ENCODE data around the gene CLHC1. TPM values are rescaled to one million over a fixed set of nuclear protein-coding genes. Genes with fewer than 3 reads are reported as not detected.

The CLHC1 gene
- total and polyA plus RNA-seq, 2 experiments from 2014 or later = 1.3 to 5.6 TPM

GRCh38 chr2:55235724-55236538 lies 3.8 kb upstream of the CLHC1 start:
- Histone ChIP-seq H3F3A (ENCODE audit: insufficient read depth) (peaks cover 58% of the 10 kb centered on the region), H3K27ac (no peak overlapping the region), H3K4me1 (ENCODE audit: insufficient read depth) (peaks cover 23% of the 10 kb centered on the region), H3K9me2 (ENCODE audit: insufficient read depth) (no peaks in the 10 kb centered on the region), H3K9me3 (ENCODE audit: low read depth) (no peaks in the 10 kb centered on the region), H3K9ac (no peak overlapping the region), H2AFZ (no peak overlapping the region), H3K4me3 (0 out of 2 replicates have a peak overlapping the region, but pooled peaks have one; percentile 100), H3K4me2 (ENCODE audit: unreplicated experiment) (no peak overlapping the region), H4K20me1 (ENCODE audit: insufficient read depth) (no peaks in the 10 kb centered on the region), H3K79me2 (ENCODE audit: insufficient read depth) (peaks cover 51% of the 10 kb centered on the region), H3K27me3 (replicated peaks; ENCODE audit: insufficient read depth) (no peaks in the 10 kb centered on the region), H3K36me3 (ENCODE audit: low read depth) (peaks cover 37% of the 10 kb centered on the region)
- in situ Hi-C loops (cut with MboI) = no loop called here
- 96 to 100% methylated on average over 3 of the region's 3 CpGs for WGBS, 2 experiments (ENCODE audit: low coverage in 1 of 2, low lambda C conversion rate in 2 of 2, missing lambda C conversion rate in 2 of 2)
- no peak for DNase-seq
- TF ChIP-seq EZH2phosphoT487 (IDR thresholded peaks at IDR 0.05; ENCODE audit: insufficient read depth, low read depth) (no peak), EZH2 (IDR thresholded peaks at IDR 0.05; ENCODE audit: insufficient read depth, poor library complexity, severe bottlenecking) (no peak)

DNA sequence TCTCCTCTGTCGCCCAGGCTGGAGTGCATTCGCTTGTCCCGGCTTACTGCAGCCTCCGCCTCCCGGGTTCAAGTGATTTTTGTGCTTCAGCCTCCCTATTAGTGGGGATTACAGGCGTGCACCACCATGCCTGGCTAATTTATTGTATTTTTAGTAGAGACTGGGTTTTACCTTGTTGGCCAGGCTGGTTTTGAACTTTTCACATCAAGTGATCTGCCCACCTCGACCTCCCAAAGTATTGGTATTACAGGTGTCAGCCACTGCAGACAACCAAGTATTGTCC lies 1.5 kb upstream of the CLHC1 start:
- peaks cover 37% of the 10 kb centered on the region for H3K36me3 ChIP-seq (ENCODE audit: low read depth)
- TF ChIP-seq EZH2phosphoT487 (IDR thresholded peaks at IDR 0.05; ENCODE audit: insufficient read depth, low read depth) = no peak
- TF ChIP-seq EZH2 (IDR thresholded peaks at IDR 0.05; ENCODE audit: insufficient read depth, poor library complexity, severe bottlenecking) = no peak
- peak overlapping the region; percentile 100 for H3K4me3 ChIP-seq
- H3K4me1 ChIP-seq (ENCODE audit: insufficient read depth) = peaks cover 23% of the 10 kb centered on the region
- H3K4me2 ChIP-seq (ENCODE audit: unreplicated experiment) = peak overlapping the region; percentile 94
- peak overlapping the region; percentile 94; the same call in 1 of the 2 replicates for H3K27ac ChIP-seq
- in situ Hi-C loops (cut with MboI) = no loop called here
- H3K79me2 ChIP-seq (ENCODE audit: insufficient read depth) = peaks cover 72% of the 10 kb centered on the region
- H3F3A ChIP-seq (ENCODE audit: insufficient read depth) = peaks cover 44% of the 10 kb centered on the region
- no peaks in the 10 kb centered on the region for H3K9me3 ChIP-seq (ENCODE audit: low read depth)
- H3K9me2 ChIP-seq (ENCODE audit: insufficient read depth) = no peaks in the 10 kb centered on the region
- H3K9ac ChIP-seq = peak overlapping the region; percentile 98
- no peak for DNase-seq
- no peak overlapping the region for H2AFZ ChIP-seq
- no peaks in the 10 kb centered on the region for H4K20me1 ChIP-seq (ENCODE audit: insufficient read depth)
- WGBS, 2 experiments (ENCODE audit: low coverage in 1 of 2, low lambda C conversion rate in 2 of 2, missing lambda C conversion rate in 2 of 2) = 74 to 78% methylated on average over 7 of the region's 7 CpGs
- H3K27me3 ChIP-seq (replicated peaks; ENCODE audit: insufficient read depth) = no peaks in the 10 kb centered on the region

GRCh38 chr2:55232863-55233657 lies 967 bp upstream of the CLHC1 start:
- H3K9me2 ChIP-seq (ENCODE audit: insufficient read depth) = no peaks in the 10 kb centered on the region
- peak overlapping the region; percentile 94 for H3K4me2 ChIP-seq (ENCODE audit: unreplicated experiment)
- no peaks in the 10 kb centered on the region for H3K27me3 ChIP-seq (replicated peaks; ENCODE audit: insufficient read depth)
- peaks cover 42% of the 10 kb centered on the region for H3F3A ChIP-seq (ENCODE audit: insufficient read depth)
- peak overlapping the region; percentile 90 for H2AFZ ChIP-seq
- no peaks in the 10 kb centered on the region for H3K9me3 ChIP-seq (ENCODE audit: low read depth)
- DNase-seq = peak; percentile 65
- peaks cover 37% of the 10 kb centered on the region for H3K36me3 ChIP-seq (ENCODE audit: low read depth)
- no peaks in the 10 kb centered on the region for H4K20me1 ChIP-seq (ENCODE audit: insufficient read depth)
- peaks cover 78% of the 10 kb centered on the region for H3K79me2 ChIP-seq (ENCODE audit: insufficient read depth)
- H3K9ac ChIP-seq = peak overlapping the region; percentile 98
- in situ Hi-C loops (cut with MboI) = no loop called here
- no peak for TF ChIP-seq EZH2 (IDR thresholded peaks at IDR 0.05; ENCODE audit: insufficient read depth, poor library complexity, severe bottlenecking)
- no peak for TF ChIP-seq EZH2phosphoT487 (IDR thresholded peaks at IDR 0.05; ENCODE audit: insufficient read depth, low read depth)
- peak overlapping the region; percentile 100 for H3K4me3 ChIP-seq
- H3K27ac ChIP-seq = peak overlapping the region; percentile 94
- peaks cover 23% of the 10 kb centered on the region for H3K4me1 ChIP-seq (ENCODE audit: insufficient read depth)
- 8% methylated on average over 33 of the region's 33 CpGs for WGBS, 2 experiments (ENCODE audit: low coverage in 1 of 2, low lambda C conversion rate in 2 of 2, missing lambda C conversion rate in 2 of 2)

- Histone ChIP-seq H3K27me3 (replicated peaks; ENCODE audit: insufficient read depth) (no peaks in the 10 kb centered on the region), H3K9me3 (ENCODE audit: low read depth) (no peaks in the 10 kb centered on the region), H4K20me1 (ENCODE audit: insufficient read depth) (no peaks in the 10 kb centered on the region), H3K4me3 (peak overlapping the region; percentile 100), H3F3A (ENCODE audit: insufficient read depth) (peaks cover 31% of the 10 kb centered on the region), H3K36me3 (ENCODE audit: low read depth) (peaks cover 30% of the 10 kb centered on the region), H3K79me2 (ENCODE audit: insufficient read depth) (peaks cover 92% of the 10 kb centered on the region), H3K27ac (peak overlapping the region; percentile 94), H3K9ac (peak overlapping the region; percentile 98), H3K4me1 (ENCODE audit: insufficient read depth) (peaks cover 23% of the 10 kb centered on the region), H3K4me2 (ENCODE audit: unreplicated experiment) (peak overlapping the region; percentile 94), H2AFZ (peak overlapping the region; percentile 90), H3K9me2 (ENCODE audit: insufficient read depth) (no peaks in the 10 kb centered on the region)
- DNase-seq = peak; percentile 54
- TF ChIP-seq EZH2phosphoT487 (IDR thresholded peaks at IDR 0.05; ENCODE audit: insufficient read depth, low read depth) = no peak
- no peak for TF ChIP-seq EZH2 (IDR thresholded peaks at IDR 0.05; ENCODE audit: insufficient read depth, poor library complexity, severe bottlenecking)
- 8 to 9% methylated on average over 13 of the region's 13 CpGs for WGBS, 2 experiments (ENCODE audit: low coverage in 1 of 2, low lambda C conversion rate in 2 of 2, missing lambda C conversion rate in 2 of 2)
- in situ Hi-C loops (cut with MboI) = no loop called here
These were observed 478 bp downstream of the CLHC1 start for GRCh38 chr2:55231546-55232083.

All from GM23248 (cell line).